GM21576 (cell line): Measurements from ENCODE around the gene BRIP1.
"Not testable (repeated sequence)": the region's sequence is repeated elsewhere in the genome, so short reads cannot be mapped to it uniquely, and the experiment has no call there.

Experiments
- ATAC-seq: cut with Tn5 transposase; IDR thresholded peaks from one replicate; pipeline ENCODE4 v1.9.1; 2021; ENCODE audit warnings: mild to moderate bottlenecking, moderate library complexity; ENCODE audit not compliant: unreplicated experiment

BRIP1 gene

DNA sequence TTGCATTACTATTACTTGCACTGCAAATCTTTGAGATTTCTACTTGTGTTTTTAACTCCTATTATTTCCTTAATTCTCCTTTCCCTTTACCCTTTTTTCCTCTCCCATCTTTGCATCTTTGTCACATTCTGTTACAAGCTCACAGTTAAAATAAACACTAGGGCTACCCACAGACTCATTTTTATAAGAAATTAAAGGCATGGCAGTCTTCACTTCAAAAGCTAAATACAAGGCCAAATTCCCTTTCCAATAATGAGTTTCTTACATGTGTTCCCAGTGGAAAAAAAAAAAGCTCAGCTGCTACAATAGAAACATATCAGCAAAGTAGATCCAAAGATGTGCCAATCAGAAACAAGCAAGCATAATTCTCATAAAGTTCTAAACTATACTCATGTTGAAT lies 3.7 kb upstream of the BRIP1 start:
- no peak for ATAC-seq

DNA sequence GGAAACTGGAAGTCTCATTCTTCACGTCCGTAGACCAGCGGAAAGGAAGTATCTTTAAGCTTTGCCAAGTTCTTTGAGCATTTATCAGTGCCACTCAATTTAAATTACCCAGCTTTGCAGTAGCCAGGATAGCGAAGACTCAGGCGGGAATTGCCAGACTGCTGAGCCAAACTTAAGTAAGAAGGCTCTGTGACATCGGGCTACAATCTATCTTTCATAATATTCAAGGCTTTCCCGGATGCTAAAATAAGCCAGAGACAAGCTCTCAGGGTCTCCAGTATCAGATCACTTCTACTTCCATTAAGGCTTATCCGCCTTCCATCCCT lies 436 bp upstream of the BRIP1 start:
- ATAC-seq: peak; percentile 20

DNA sequence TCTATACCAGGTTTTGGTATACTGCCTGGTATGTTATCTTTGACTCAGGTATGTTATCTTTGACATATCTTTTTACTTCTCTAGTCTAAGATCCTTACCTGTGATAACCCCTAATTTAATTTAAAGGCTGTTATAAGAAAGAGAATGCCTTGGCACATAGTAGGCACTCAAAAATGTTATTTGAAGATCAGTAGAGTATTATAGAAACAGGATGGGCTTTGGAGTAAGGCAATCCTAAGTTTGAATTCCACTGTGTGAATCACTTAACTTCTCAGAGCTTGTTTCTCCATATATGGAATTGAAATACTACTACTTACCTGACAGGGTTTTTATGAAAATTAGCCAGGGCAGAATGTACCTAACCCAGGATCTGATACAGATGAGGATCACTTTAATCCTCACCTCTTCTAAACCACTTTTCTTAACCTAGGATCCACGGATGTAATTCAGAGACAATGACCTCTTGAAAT lies 1.2 kb downstream of the BRIP1 start:
- no peak for ATAC-seq

- ATAC-seq: not testable (repeated sequence)
These were observed 2.9 kb downstream of the BRIP1 start for GRCh38 chr17:61860397-61860796.

DNA sequence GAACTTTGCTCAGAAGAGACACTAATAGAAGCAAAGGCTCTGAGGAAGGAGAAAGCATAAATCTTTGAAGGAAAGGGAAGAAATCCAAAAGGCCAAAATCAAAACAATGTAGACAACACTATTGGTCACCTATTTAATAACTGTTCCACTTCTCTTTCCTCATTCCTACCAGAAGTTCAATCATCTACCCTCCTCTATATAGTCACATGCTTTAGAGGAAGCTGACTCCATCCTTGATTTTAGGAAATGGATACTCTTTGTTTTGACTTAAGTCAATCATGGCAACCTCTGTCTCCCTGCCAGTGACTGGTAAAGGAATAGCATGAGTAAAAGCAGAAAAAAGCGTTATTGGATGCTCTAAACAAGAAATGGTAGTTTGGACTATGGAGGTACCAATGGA lies 7.3 kb downstream of the BRIP1 start:
- ATAC-seq: no peak

- ATAC-seq: no peak
These were observed 10.5 kb downstream of the BRIP1 start for GRCh38 chr17:61852857-61853256.

DNA sequence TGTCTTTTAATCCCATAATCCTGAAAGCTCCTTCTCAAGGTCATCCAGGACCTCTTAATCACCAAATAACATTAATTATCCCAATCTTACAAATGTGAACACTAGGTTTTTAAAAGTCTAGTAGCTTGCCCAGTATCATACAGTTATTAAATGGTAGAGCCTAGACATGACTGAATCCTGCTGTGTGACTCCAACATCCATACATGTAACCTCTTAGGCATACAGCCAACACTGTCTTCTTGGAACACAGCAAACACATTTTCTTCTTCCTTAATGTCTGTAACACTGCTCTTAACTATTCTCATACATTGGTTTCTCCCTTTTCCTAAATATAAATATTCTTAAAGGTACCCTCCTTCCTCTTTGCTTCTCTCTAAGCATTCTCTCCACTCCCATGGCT lies 13.7 kb downstream of the BRIP1 start:
- ATAC-seq: no peak

DNA sequence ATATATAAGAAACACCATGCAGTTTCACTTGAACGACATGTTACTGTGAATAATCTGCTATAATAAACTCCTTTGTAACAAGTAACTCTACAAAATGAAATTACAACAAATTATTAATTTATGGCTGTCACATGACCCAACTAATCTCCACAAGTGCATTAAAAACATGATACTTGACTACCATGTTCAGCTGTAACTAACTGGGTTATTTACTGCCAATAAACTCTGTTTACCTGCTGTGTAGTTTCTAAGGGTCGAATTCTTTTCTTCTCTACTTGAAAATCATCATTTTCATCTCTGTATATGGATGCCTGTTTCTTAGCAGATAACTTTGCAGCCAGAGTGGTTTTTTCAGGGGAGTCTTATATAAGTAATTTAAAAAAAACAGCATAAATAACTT lies 14.4 kb downstream of the BRIP1 start:
- ATAC-seq: no peak

- ATAC-seq: no peak
These were observed 15.1 kb downstream of the BRIP1 start for GRCh38 chr17:61848247-61848646.

- ATAC-seq: no peak
These were observed 15.7 kb downstream of the BRIP1 start for GRCh38 chr17:61847659-61848058.

GRCh38 chr17:61846761-61847375 lies 16.5 kb downstream of the BRIP1 start:
- no peak for ATAC-seq

GRCh38 chr17:61846088-61846487 lies 17.2 kb downstream of the BRIP1 start:
- no peak for ATAC-seq

DNA sequence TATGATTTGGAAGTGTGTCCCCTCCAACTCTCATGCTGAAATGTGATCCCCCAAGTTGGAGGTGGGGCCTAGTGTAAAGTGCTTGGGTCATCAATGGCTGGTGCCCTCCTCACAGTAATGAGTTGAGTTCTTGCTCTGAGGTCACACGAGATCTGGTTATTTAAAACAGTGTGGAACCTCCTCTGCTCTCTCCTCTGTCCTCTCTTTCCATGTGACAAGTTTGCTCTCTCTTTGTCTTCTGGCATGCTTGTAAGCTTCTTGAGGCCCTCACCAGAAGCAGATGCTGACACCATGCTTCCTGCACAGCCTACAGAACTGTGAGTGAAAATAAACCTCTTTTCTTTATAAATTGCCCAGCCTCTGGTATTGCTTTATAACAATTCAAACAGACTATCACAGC lies 19.9 kb downstream of the BRIP1 start:
- no peak for ATAC-seq

- no peak for ATAC-seq
These were observed 20.4 kb downstream of the BRIP1 start for GRCh38 chr17:61842899-61843298.

GRCh38 chr17:61839300-61839786 lies 24.0 kb downstream of the BRIP1 start:
- ATAC-seq: no peak

DNA sequence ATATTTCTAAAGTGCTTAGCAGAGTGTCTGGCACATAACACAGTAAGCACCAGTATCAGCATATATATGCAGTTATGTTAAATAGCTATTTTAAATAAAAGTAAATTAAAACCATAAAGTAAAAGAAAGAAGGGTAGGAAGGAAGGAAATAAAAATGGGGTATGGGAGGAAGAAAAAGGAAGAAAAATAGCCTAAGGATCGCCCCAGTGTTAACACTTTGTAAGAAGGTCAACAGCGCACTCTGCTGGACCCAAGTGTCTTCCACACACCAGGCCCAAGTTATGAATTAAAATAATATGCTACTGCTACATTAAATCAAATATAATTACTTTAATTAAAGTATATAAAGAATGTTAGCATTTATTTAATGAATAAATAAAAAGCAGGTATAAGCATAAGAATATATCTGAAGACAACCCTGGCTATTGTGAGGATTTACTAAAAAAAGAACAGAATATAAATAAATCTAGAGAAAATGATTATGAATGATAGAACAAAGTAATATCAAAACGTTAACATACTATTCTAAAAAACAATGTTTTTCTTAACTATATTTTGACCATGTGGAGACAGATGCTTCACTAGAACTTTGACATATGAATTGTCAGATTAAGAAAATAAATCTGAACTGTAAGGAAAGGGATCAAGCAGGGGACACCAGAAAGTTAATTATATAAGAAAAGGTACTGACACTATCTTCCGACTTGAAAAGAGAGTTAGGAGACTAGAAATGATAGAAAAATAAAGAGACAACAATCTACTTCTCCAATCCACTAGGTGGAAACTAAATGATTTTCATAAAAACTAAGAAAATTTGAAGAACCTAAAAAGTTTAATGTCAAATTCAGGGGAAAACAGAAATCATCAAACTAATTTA lies 25.9 kb downstream of the BRIP1 start:
- ATAC-seq: no peak

DNA sequence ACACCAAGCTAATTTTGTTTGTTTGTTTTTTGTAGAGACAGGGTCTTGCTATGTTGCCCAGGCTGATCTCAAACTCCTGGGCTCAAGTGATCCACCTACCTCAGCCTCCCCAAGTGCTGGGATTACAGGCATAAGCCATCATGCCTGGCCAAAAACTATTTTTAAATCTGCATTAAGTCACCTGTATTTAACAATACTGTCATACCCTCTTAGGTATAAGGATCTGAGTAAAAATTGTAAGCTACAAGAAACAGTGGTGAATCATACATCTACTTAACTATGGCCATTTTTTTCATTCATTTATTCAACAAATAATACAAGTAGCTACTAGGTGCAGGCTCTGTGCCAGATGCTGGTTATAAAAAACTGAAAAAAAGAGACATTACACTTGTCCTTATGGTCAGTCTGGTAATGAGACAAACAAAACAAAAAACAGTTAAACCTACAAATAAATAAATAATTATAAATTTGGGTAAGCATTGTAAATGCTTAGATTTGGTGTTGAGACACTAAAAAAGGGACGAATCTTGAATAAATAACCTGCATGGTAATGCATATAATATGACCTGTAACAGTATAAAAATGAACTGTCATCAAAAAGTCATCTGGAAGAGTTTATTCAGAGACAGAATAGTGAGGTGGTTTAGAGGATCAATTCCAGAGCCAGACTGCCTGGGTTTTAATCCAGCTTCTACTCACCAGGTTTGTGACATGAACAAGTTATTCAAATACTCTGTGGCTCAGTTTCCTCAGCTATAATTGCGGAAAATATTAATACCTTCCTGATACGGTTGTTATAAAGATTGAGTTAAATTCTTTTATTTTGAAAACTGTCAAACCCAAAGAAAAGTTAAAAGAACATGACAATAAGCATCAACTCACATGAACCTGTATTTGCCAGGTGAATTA lies 26.8 kb downstream of the BRIP1 start:
- no peak for ATAC-seq

GRCh38 chr17:61835606-61836005 lies 27.7 kb downstream of the BRIP1 start:
- no peak for ATAC-seq

DNA sequence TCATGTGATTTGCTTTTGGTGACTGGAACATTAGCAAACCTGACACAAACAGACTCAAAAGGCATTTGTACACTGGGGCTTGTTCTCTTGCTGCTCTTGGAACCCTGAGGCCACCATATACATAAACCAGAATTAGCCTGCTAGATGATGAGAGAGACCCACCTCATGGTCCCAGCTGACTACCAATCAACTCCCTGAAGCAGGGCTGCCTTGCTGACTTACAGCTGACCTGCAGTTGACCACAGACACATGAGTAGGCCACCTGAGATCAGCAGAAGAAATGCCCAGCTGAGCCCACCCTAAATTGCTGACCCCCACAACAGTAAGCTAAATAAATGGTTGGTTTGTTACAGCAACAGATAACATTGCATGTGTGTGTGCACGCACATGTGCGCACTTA lies 28.7 kb downstream of the BRIP1 start:
- ATAC-seq: no peak

DNA sequence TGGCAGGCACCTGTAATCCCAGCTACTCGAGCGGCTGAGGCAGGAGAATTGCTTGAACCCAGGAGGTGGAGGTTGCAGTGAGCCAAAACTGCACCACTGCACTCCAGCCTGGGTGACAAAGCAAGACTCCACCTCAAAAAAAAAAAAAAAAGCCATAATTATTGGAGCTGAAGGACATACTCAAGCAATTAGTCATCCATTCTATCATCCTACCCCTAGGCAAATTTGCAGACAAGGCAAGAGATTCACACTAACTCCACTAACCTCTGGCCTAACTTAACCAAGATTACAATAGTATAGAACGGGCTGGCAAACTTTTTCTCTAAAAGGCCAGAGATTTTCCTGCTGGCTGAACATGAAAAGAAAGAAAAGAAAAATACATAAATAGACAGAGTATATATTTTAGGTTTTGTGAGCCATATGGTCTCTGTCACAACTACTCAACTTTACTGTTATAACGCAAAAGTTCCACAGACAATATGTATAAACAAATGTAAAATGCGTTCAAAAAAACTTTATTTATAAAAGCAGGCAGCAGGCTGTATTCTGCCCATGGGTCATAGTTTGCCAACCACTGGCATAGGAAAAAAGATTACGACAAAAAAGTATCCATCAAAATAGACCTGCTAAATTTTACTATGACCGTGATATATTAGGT lies 29.7 kb downstream of the BRIP1 start:
- ATAC-seq: no peak

- ATAC-seq: no peak
These were observed 30.9 kb downstream of the BRIP1 start for GRCh38 chr17:61832463-61832862.
